GM18951 (cell line): Measurements from ENCODE around the gene MAGIX.
"Not testable (repeated sequence)": the region's sequence is repeated elsewhere in the genome, so short reads cannot be mapped to it uniquely, and the experiment has no call there.

Experiments
- POLR2A ChIP-seq: IDR thresholded peaks from 4 replicates; pipeline ENCODE4 v1.6.1; 2011; ENCODE audit warnings: mild to moderate bottlenecking; ENCODE audit not compliant: insufficient read length, insufficient read depth; ENCODE audit errors: extremely low read depth
- in situ Hi-C: fragments of 300-500 bp; cut with MboI; formaldehyde crosslinking; loops from one replicate; pipeline ENCODE4 v1.12.0; 2022; ENCODE audit warnings: low sequenced_read_pairs, mixed read lengths, inconsistent platforms; ENCODE audit not compliant: unreplicated experiment

Gene MAGIX

DNA sequence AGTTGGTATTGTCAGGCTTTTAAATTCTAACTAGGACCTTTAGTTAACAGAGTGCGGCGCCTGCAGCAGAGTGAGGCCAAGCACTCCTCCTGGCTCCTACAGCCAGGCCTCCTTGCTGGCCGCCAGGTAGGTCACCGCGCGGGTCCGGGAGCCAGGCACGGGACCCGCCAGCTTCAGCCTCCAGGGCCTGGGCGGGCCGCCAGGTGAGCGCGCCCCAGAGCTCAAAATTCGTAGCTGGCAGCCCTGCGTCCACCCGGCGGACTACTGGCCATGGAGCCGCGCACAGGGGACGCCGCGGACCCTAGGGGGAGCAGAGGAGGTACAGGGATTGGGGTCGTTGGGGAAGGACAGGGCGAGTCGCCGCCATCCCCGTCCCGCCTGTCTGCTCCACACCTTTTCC lies at the start of gene MAGIX:
Gene MAGIX (plus strand): TSS at position 139 of the 400 bp plus-strand sequence. CDS start 132 bp downstream, at position 271.
- no peak for TF ChIP-seq POLR2A
- in situ Hi-C loops = no loop called here

DNA sequence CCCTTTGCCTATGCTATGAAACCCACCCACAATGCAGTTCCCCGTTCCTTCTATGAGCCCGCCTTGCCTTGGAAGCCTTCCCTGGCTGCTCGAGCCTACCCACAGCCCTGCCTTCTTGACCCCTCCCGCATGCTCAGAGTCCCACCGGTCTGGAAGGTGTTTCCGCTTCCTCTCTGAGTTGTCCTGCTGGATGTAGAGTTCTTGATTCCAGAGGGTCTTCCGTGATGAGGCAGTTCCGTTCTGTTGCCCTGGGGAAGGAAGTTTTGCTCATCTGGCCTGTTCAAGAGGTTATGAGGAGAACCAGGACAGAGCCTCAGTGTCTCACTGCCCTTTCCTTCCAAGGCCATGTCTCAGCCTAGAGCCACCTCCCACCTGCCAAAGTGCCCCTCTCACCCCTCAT lies 46.5 kb upstream of the MAGIX start:
- in situ Hi-C loops = no loop called here
- no peak for TF ChIP-seq POLR2A

DNA sequence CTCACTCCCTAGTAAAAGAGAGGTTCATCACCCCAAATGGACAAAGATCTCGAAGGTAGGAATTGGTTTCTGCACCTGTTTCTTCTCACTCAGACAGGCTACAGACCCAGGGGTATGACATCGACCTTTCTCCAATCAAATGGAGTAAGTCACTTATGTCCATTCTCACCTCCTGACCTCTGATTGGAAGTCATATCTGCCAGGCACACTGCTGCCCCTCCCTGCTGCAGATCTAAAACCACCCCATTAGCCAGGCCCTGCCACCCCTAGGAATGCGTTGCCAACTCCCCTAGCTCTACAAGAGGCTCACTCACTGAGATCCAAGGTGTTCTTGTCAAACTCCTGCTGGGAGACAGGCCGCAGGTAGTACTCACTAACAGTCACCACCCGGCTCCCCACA lies 45.8 kb upstream of the MAGIX start:
- TF ChIP-seq POLR2A = no peak
- in situ Hi-C loops = no loop called here

DNA sequence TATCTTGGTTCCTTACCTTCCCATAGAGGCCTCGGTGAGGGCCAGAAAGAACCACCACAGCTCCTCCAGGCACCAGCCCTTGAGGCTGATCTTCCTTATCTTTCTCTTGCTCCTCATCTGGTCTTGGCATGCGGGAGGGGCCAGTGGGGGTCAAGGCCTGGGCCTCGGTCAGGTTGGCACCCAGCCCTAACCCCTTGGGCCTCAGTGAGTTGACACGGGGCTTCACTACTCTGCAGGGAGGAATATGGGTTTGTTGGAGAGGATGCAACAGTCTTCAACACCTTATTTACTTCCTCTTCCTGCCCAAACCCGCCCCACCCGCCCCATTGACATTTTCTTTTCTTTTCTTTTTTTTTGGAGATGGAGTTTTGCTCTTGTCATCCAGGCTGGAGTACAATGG lies 45.0 kb upstream of the MAGIX start:
- in situ Hi-C loops = no loop called here
- no peak for TF ChIP-seq POLR2A

DNA sequence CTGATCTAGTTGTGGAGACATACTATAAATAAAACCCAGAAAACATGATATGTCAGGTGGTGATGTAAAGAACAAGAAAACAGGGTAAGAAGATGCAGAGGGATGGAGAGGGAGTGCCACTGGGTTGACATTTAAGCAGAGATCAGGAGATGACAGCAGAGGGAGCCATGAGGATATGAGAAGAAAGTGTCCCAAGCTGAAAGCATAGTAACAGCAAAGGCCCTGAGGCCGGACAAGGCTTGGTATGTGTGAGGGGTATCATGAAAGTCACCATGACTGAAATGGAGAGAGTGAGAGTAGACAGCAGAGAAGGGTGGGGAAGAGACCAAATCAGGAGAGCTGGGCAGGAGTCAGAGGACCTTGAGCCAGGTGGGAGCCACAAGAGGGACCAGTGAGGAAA lies 42.5 kb upstream of the MAGIX start:
- in situ Hi-C loops = no loop called here

DNA sequence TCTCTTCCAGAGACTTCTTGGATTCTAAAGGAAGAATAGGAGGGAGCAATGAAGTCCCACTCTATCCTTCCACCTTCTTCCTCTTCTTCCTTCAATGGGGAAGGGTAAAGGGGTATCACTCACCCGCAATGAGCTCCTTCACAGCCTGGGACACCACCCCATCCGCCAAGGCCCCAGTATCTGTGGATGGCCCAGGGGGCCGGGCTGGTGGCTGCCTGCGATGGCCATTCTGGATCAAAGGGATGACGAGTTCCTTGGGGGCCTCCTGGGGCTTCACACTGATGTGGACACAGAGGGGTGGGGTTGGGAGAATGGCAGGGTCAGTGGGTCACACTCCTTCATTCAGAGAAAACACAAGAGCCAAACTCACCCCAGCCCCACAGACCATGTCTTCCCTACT lies 40.1 kb upstream of the MAGIX start:
- in situ Hi-C loops = no loop called here
- TF ChIP-seq POLR2A = no peak

More for the DNA sequence above, 42.5 kb upstream of the MAGIX start:
- no peak for TF ChIP-seq POLR2A

DNA sequence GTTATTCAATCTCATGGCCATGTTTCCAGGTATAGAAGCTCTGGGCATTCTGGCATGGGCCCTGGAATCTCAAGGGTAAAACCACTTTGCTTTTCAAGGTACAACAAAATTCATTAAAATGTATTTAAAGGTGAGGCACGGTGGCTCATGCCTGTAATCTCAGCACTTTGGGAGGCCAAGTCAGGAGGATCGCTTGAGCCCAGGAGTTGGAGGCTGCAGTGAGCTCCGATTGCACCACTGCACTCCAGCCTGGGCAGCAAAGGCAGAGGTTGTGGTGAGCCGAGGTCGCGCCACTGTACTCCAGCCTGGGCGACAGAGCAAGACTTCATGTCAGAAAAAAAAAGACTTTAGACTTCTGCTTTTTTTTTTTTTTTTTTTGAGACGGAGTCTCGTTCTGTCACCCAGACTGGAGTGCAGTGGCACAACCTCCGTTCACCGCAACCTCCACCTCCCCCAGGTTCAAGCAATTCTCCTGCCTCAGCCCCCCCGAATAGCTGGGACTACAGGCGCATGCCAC lies 34.8 kb upstream of the MAGIX start:
- in situ Hi-C loops = not testable (repeated sequence)

DNA sequence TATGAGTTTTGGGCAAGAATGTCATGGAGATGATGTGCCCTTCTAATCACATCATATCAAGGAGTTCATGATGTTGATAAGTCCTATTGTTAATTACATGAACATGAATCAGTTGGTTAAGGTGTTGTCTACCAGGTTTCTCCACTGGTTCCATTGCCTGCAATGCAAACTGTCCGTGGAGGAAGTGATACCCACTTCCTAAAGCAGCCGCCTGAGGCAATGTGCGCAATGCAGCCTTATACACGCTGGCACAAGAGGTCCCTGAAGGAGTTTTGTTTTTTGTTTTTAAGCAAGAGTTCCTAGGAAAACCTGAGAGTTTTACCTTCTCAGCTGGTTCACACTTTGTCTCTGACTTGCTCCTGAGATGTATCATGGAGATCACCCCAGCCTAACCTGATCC lies 33.1 kb upstream of the MAGIX start:
- no peak for TF ChIP-seq POLR2A
- in situ Hi-C loops = no loop called here

DNA sequence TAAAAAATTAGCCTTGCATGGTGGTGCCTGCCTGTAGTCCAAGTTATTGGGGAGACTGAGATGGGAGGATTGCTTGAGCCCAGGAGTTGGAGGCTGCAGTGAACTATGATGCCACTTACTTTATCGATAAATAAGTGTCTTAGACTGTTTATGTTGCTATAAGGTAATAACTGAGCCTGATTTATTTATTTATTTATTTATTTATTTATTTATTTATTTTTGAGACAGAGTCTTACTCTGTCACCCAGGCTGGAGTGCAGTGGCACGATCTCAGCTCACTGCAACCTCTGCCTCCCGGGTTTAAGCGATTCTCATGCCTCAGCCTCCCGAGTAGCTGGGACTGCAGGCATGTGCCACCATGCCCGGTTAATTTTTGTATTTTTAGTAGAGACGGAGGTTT lies 30.3 kb upstream of the MAGIX start:
- in situ Hi-C loops = not testable (repeated sequence)

DNA sequence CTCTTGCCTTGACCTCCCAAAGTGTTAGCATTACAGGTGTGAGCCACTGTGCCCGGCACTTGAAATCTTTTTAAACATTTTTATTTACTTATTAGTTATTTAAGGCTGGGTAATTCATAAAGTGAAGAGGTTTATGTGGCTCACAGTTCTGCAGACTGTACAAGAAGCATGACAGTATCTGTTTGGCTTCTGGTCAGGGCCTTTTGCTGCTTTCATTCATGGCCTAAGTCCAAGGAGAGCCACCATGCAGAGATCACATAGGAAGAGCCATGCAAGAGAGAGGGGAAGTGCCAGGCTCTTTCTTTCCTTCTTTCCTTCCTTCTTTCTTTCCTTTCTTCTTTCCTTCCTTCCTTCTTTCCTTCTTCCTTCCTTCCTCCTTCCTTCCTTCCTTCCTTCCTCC lies 28.8 kb upstream of the MAGIX start:
- in situ Hi-C loops = no loop called here

DNA sequence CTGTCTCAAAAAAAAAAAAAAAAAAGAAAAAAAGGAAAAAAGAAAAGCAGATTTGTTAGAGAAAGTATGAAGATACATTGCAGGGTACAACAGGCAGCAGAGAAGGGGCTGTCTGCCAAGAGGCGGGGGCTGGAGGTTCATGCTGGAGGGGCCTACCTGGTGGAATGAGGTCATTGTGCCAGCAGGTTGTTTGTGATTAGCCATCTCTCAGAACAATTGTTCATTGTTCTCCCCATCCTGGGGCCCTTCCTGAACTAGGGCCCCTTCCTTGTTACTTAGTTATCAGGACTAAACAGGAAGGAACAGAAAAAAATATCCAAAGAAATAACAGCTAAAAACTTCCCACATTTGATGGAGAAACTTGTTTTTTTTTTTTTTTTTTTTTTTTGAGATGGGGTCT lies 25.1 kb upstream of the MAGIX start:
- in situ Hi-C loops = no loop called here

More for the DNA sequence above, 28.8 kb upstream of the MAGIX start:
- TF ChIP-seq POLR2A = no peak

DNA sequence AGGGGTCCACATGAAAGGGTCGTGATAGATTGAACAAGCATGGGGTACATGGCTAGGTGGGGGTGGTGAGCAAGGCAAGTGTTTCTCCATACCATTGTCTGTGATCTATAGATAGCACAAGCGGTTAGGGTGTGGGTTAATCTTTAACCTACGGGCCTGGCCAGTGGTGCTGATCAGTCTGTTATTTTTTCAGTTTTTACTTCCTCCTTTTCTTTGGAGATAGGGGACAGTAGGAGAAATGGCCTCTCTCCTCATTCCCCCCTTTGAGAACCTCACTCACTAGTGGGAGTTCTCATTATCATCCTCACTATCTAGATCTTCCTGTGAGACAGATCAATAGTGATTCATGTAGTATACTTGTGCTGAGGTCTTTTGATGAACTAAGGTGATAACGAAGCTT lies 22.8 kb upstream of the MAGIX start:
- no peak for TF ChIP-seq POLR2A
- in situ Hi-C loops = no loop called here

More for the DNA sequence above, 25.1 kb upstream of the MAGIX start:
- TF ChIP-seq POLR2A = no peak

DNA sequence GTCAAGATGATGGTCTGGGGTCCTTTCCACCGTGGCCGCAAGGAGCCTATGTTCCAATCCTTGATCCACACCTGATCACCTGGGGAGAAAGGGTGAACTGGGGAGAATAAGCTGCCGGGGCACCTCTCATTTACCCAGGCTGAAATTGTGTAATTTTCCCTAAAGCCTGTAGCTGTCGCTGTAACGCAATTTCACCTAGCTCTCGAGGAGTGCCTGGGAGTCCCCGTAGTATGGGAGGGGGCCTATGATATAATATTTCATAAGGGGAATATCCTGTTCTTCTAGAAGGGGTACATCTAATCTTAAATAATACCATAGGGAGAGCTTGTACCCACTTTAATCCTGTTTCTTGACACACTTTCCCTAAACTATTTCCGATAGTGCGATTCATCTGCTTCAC lies 20.3 kb upstream of the MAGIX start:
- in situ Hi-C loops = not testable (repeated sequence)

DNA sequence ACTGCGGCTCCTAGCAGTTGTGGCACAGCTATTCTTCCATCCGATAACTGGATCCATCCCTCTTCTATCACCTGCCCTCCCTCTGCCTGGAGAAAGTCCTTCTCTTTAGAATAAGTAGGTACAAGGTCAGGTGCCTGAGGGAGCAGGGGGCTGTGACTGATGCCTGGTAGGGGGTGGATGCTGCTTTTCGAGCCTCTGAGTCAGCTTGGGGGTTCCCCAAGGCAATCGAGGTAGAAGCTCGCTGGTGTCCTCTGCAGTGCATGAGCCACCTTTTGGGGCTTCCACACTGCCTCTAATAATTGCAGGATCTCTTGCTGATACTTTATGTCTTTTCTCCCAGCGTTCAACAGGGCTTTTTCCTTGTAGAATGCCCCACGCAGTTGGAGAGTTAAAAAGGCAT lies 19.4 kb upstream of the MAGIX start:
- in situ Hi-C loops = not testable (repeated sequence)

DNA sequence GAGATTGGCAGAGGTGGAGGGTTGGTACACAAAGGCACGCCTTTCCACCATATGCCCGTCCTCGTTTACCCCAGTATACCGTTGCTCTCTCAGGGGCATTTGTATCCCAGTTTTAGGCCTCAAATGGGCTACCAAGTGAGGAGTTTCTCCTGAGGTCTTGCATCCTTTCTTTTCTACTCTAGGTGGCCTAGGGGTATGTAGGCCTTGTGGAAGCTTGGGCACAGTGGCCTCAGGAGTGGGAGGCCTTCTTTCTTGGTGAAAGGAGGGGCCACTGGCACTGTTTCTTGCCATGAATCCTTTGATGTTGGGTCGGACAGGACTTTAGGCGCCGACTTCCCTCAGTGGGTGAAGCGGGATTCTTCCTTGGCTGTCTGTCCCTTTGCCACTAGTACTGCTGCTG lies 15.3 kb upstream of the MAGIX start:
- TF ChIP-seq POLR2A = no peak
- in situ Hi-C loops = no loop called here

DNA sequence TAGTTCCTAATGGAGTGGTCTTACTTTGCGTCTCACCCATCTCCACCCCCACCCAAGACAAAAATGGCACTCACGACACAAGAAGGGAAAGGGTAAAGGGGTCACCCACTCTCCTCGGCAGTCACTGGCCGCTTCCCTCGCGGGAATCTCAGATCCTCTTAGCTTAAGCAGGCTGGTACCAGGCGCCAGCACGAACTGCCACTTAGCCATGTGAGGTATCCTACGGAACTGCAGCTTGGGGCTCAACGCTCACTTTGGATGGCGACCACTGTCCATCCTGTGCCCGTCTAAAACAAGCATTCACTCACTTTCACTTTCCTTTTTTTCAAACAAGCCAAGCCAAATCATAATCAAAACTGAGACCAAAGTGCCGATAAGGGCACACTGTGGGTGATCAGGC lies 14.6 kb upstream of the MAGIX start:
- no peak for TF ChIP-seq POLR2A
- in situ Hi-C loops = no loop called here

DNA sequence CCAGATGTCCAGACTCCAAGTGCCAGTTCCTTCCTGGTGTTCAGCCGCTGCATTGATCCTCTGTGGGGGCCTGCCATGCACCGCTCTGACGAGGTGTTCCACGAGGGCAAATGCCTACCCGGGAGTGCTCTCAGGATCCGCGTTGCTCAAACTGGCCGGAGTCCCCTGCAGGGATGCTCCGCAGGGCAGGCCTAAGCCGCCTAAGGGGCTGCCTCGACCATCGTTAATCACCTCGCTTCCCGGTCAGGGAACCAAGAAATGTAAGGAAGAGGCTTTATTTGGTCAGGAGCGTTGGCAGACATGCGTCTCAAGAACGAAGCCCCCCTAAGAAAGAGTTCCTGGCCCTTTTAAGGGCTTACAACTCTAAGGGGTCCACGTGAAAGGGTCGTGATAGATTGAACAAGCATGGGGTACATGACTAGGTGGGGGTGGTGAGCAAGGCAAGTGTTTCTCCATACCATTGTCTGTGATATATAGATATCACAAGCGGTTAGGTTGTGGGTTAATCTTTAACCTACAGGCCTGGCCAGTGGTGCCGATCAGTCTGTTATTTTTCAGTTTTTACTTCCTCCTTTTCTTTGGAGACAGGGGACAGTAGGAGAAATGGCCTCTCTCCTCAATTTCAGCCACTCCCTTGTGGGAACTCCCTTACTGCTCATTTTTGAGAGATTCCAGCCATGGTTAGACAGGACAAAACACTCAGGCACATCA lies 14.0 kb upstream of the MAGIX start:
- in situ Hi-C loops = not testable (repeated sequence)

DNA sequence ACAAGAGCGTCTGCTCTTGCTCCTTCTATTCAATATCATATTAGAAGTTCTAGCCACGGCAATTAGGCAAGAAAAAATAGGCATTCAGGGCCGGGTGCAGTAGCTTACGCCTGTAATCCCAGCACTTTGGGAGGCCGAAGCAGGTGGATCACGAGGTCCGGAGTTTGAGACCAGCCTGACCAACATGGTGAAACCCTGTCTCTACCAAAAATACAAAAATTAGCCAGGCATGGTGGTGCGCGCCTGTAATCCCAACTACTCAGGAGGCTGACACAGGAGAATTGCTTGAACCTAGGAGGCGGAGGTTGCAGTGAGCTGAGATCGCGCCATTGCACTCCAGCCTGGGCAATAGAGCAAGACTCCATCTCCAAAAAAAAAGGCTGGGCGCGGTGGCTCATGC lies 13.3 kb upstream of the MAGIX start:
- in situ Hi-C loops = not testable (repeated sequence)
